SJCRH30 (cell line): ENCODE measurements around the gene ABLIM2. TPM values are rescaled to one million over a fixed set of nuclear protein-coding genes. Genes with fewer than 3 reads are reported as not detected.
A peak's percentile ranks its signal among the peaks of the same experiment; 100 is the strongest.

Experiments used
- DNase-seq, 2 experiments: peaks; one replicate each; pipeline ENCODE4 v3.0.0-alpha.2; 2015 to 2020
- H3K27ac ChIP-seq: fragments of 250-450 bp; sonication (Bioruptor Pico); 2 replicates; pipeline ENCODE4 v1.5.1; 2020; ENCODE audit warnings: mild to moderate bottlenecking, moderate library complexity
- H3K27me3 ChIP-seq: fragments of 250-450 bp; sonication (Bioruptor Pico); 2 replicates; pipeline ENCODE4 v1.5.1; 2020; ENCODE audit warnings: mild to moderate bottlenecking, moderate library complexity
- H3K36me3 ChIP-seq: fragments of 250-450 bp; sonication (Bioruptor Pico); 2 replicates; pipeline ENCODE4 v1.5.1; 2020; ENCODE audit warnings: mild to moderate bottlenecking, moderate library complexity
- H3K4me1 ChIP-seq: fragments of 250-450 bp; sonication (Bioruptor Pico); 2 replicates; pipeline ENCODE4 v1.5.1; 2020; ENCODE audit warnings: mild to moderate bottlenecking, moderate library complexity
- H3K4me3 ChIP-seq: fragments of 250-450 bp; sonication (Bioruptor Pico); 2 replicates; pipeline ENCODE4 v1.5.1; 2020; ENCODE audit warnings: mild to moderate bottlenecking, moderate library complexity
- H3K9me3 ChIP-seq: fragments of 250-450 bp; sonication (Bioruptor Pico); replicated peaks from 2 replicates; pipeline ENCODE4 v1.5.1; 2020; ENCODE audit warnings: mild to moderate bottlenecking, moderate library complexity
- total RNA-seq: library from RNA; depleted of rRNA; stranded (reverse); fragments of >200 nt; shearing (Covaris generic); gene quantifications from 2 replicates; pipeline ENCODE4 v1.2.3, GENCODE V29; 2014

ABLIM2 gene
- total RNA-seq, 1 experiment from 2014 or later, result 0.12 TPM

DNA sequence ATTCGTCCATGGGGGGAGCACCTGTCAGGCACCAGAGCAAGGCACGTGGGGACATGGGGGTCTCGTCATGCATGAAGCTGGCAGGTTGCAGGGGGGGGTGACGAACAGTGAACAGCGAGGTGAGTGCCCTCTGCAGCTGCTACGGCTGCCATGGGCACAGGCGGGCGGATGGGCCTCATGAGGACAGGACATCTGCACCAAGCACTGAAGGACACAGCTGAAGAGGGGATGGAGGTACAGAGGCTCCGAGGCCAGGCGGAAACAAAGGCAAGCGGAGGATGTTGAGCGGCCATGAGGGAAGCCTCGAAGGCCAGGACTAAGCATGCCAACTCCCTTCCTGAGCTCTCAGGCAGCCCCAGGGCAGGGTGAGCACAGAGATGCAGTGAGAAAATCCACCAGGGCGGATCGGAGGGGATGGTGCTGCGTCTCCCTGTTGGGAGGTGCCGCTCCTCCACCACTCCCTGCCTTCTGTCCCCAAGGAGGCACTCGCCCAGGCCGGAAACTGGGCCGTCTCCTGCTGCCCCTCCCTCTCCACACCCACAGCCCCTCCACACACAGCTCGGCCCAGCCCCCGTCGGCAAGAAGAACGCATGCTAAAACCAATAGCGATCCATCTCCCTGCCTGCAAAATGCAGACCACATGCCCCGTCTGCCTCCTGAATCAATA is 24.6 kb downstream of the ABLIM2 start:
- H3K36me3 ChIP-seq, result no peaks in the 10 kb centered on the region
- no peak overlapping the region for H3K27ac ChIP-seq
- DNase-seq, result no peak
- no peak overlapping the region for H3K4me3 ChIP-seq
- H3K27me3 ChIP-seq, result peaks cover 19% of the 10 kb centered on the region
- no peaks in the 10 kb centered on the region for H3K4me1 ChIP-seq
- no peaks in the 10 kb centered on the region for H3K9me3 ChIP-seq

DNA sequence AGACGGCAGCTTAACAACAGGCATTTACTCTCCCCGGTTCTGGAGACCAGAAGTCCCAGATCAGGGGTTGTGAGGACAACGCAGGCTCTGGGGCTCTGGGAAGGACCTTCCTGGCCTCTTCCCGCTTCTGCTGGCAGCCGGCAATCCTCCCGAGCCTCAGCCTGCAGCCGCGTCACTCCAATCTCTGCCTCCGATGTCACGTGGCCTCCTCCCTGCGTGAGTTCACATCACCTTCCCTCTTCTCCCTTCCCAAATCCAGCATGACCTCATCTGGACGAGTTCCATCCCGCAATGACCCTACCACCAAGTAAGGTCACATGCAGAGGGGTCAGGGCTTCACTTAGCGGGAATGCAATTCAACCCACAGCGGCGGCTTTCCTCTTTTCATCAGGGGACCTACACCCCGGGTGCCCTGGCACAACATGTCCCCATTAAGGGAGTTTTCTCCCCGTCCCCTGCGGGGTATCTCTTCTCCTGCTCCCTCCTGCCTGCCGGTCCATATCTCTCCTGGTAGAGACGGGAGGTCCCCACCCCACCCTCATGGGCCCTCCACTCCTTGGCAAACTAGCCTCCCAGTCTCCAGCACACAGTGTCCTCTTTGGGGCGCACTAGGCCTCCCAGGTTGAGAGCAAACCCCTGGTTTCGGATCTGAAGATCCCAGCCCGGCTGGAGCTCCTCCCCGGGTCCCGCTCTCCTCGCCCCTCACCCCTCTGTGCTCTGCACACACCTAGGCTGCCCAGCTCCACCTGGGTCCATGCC is 25.5 kb downstream of the ABLIM2 start:
- Histone ChIP-seq H3K36me3 (no peaks in the 10 kb centered on the region), H3K4me3 (no peak overlapping the region), H3K4me1 (peaks cover under 1% of the 10 kb centered on the region; the same call in 1 of the 2 replicates), H3K27ac (no peak overlapping the region), H3K9me3 (no peaks in the 10 kb centered on the region), H3K27me3 (peaks cover 21% of the 10 kb centered on the region)
- peak; percentile 44 to 49 for DNase-seq

DNA sequence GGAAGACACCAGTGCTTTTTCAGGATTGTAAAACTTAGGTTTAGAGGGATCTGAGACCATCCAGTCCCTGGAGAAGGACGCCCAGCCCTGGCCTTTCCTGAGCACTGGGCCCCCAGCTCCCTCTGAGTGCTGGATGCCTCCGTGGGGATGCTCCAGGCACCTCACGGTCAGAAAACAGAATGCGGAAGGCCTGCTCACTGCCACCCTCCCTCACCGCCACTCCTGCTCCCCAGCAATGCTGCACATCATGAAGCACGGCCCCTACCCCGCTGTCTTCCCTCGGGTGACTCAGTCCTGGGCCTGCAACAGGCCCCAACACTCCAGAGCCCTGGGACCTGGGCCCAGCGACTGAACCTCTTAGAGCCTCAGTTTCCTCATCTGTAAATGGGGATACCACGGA is 26.2 kb downstream of the ABLIM2 start:
- Histone ChIP-seq H3K27ac (no peak overlapping the region), H3K27me3 (peaks cover 25% of the 10 kb centered on the region), H3K4me3 (no peak overlapping the region), H3K36me3 (no peaks in the 10 kb centered on the region), H3K9me3 (no peaks in the 10 kb centered on the region), H3K4me1 (peaks cover 5% of the 10 kb centered on the region; the same call in 1 of the 2 replicates)
- DNase-seq, result no peak

DNA sequence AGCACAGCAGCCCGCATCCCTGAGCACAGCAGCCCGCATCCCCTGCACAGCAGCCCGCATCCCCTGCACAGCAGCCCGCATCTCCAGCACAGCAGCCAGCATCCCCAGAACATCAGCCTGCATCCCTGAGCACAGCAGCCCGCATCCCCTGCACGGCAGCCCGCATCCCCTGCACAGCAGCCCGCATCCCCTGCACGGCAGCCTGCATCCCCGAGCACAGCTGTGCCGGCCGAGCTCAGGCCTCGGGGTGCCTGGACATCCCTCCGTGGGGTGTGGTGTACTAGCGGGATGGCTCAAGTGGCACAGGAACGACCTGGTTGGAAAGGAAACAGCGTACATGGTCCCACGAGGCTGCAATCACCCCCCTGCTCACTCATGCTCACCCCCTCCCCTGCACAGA is 26.8 kb downstream of the ABLIM2 start:
- no peak for DNase-seq
- peaks cover 29% of the 10 kb centered on the region for H3K27me3 ChIP-seq
- H3K36me3 ChIP-seq, result no peaks in the 10 kb centered on the region
- no peaks in the 10 kb centered on the region for H3K9me3 ChIP-seq
- H3K4me3 ChIP-seq, result no peak overlapping the region
- H3K4me1 ChIP-seq, result peaks cover 8% of the 10 kb centered on the region; the same call in 1 of the 2 replicates
- no peak overlapping the region for H3K27ac ChIP-seq

DNA sequence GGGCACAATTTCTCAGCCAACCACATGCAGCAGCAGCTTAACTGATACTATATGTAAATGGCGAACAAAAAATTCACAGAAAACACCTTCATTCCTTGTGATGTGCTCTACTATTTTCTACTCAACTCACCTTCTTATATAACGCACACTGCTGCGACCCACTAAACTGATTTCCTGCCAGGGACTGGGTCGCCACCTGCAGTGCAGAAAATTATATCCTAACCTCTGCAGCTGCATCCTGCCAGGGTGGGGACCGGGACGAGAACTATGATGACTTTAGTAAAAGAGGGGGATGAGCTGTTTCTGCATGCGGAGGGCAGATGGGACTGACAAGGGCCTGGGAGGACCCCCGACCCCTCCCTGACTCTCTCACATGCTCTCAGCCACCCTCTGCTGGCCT is 27.4 kb downstream of the ABLIM2 start:
- H3K36me3 ChIP-seq, result no peaks in the 10 kb centered on the region
- H3K4me1 ChIP-seq, result peaks cover 8% of the 10 kb centered on the region; the same call in 1 of the 2 replicates
- H3K4me3 ChIP-seq, result no peak overlapping the region
- no peak for DNase-seq
- H3K27me3 ChIP-seq, result peaks cover 29% of the 10 kb centered on the region
- H3K27ac ChIP-seq, result no peak overlapping the region
- H3K9me3 ChIP-seq, result no peaks in the 10 kb centered on the region

DNA sequence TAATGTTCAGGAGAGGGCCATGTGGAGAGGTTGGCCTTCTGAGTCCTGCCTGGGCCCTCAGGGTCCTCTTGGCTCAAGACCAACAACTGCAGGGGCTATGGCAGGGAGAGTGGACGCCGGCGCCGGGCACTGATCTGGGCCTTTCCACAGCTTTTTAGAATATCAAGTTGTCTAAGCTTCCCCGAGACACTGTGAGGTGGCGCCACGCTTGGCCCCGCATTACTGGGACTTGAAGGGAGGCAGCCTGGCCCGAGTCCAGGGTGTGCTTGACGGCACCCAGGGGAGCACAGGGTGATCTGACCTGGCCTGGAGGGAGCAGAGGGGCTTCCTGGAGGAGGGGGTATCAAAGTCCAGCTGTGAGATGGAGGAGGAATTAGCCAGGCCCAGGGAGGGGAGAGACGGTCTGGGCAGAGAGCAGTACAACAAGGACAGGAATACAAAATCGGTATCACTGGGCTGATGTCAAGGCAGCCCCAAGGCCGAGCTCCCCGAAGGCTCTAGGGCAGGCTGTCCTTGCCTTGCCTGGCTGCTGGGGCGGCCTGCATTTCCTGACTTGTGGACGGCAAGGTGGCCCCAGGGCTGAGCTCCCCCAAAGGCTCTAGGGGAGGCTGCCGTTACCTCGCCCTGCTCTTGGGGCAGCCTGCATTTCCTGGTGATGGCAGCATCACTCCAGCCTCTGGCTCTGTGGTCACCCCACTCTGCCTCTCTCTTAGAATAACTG is 28.1 kb downstream of the ABLIM2 start:
- Histone ChIP-seq H3K4me3 (no peak overlapping the region), H3K27me3 (peaks cover 29% of the 10 kb centered on the region), H3K27ac (no peak overlapping the region), H3K36me3 (no peaks in the 10 kb centered on the region), H3K9me3 (no peaks in the 10 kb centered on the region), H3K4me1 (peaks cover 8% of the 10 kb centered on the region; the same call in 1 of the 2 replicates)
- no peak for DNase-seq

DNA sequence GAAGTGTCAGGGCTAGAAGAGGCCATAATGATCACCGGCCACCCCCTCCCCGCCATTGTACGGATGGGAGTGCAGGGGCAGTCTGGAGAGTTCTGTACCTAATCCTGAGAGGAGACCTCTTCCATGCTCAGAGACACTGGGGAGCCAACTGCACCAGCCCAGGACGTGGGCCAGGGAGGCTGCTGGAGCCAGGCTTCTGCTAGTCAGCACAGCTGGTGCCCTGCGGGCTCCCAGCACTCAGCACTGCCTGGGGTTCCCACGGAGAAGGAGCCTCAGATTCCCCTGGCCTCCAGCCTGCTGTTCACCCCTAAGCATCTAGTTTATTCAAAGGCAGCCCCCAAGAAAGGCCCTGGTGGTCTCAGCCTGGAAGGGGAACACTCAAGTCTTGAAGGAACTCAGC is 28.8 kb downstream of the ABLIM2 start:
- H3K27ac ChIP-seq, result no peak overlapping the region
- no peak overlapping the region for H3K4me3 ChIP-seq
- H3K27me3 ChIP-seq, result peaks cover 29% of the 10 kb centered on the region
- H3K9me3 ChIP-seq, result no peaks in the 10 kb centered on the region
- peaks cover 8% of the 10 kb centered on the region; the same call in 1 of the 2 replicates for H3K4me1 ChIP-seq
- H3K36me3 ChIP-seq, result no peaks in the 10 kb centered on the region
- no peak for DNase-seq

DNA sequence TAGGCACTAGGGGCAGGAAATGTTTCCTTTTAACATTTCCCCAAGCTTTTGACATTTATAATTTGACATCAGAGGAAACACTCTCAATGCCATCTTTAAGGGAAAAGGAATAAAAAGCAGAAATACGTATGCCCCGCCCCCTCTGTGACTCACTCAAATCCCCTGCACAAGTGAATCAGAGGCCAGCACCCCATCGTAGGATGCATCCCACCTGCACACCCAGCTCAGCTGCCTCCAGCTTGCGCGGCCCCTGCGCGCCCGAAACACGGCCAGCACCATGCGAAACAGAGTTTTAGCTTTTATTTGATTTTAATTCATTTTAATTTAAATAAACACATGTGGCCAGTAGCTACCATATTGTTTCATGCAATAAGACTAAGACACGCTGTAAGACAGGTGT is 29.5 kb downstream of the ABLIM2 start:
- Histone ChIP-seq H3K27me3 (peaks cover 29% of the 10 kb centered on the region), H3K4me1 (peaks cover 8% of the 10 kb centered on the region; the same call in 1 of the 2 replicates), H3K36me3 (no peaks in the 10 kb centered on the region), H3K9me3 (no peaks in the 10 kb centered on the region), H3K4me3 (no peak overlapping the region), H3K27ac (no peak overlapping the region)
- no peak for DNase-seq

DNA sequence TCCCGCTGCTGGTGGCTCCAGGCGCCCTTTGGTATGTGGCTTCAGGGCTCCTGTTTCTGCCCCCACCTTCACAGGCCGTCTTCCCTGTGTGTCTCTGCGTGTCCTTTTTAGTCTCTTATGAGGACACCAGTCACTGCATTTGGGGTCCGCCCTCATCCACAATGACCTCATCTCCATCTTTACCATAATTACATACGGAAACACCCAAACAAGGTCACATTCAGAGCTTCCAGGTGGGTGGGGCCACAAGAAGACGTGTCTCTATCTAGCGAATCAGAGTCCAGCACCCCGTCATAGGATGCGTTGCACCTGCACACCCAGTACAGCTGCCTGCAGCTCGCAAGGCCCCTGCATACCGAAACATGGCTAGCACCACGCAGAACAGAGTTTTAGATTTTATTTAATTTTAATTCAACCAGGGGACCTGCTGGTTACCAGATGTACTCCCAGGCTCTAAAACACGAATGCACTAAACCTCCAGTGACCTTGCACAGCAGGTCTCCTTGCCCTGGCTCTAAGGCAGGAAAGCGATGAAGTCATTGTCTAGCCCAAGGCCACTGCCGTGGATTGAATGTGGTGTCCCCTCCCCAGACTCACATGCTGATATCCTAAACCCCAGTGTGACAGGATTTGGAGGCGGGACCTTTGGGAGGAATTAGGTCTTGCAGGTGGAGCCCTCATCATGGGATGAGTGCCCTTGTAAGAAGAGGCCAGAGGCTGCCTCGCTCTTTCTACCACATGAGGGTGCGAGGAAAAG is 30.3 kb downstream of the ABLIM2 start:
- Histone ChIP-seq H3K27me3 (peaks cover 29% of the 10 kb centered on the region), H3K27ac (no peak overlapping the region), H3K4me3 (no peak overlapping the region), H3K9me3 (no peaks in the 10 kb centered on the region), H3K4me1 (peaks cover 14% of the 10 kb centered on the region), H3K36me3 (no peaks in the 10 kb centered on the region)
- DNase-seq, result peak in 1 of 2 experiments; percentile 22

DNA sequence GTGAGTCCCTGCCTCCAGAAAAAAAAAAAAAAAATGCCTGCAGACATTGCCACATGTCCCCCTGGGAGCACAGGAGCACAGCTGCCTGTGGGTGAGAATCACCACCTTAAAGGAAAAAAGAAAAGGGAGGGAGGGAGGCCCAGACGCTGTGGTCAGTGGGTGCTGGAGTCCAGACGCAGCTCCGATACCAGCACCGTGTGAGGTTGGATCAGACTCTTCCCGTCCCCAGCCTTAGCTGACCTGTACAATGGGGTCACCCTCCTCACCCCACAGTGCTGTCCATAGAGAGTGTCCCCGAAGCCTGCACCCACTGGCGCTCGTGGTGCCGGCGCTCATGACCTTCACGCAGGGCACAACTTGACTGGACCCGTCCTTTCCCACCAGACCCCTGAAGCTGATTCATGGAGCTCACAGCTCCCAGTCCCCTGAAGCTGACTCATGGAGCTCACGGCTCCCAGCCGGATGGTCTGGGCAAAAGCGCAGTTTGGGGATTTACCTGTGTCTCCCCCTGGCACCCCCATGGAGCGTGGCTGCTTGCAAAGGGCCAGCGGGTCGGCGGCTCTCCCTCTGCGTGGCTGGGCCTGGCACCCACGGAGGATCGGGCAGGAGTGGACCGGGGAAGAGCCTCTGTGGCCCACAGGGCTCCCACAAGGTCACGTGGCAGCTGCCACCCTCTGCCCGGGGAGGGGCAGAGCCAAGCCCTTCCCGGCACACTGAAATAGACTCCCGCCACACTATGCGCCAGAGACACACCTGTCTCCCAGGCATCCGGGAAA is 31.4 kb downstream of the ABLIM2 start:
- Histone ChIP-seq H3K27me3 (peaks cover 23% of the 10 kb centered on the region), H3K4me3 (no peak overlapping the region), H3K27ac (no peak overlapping the region), H3K9me3 (no peaks in the 10 kb centered on the region), H3K4me1 (peaks cover 18% of the 10 kb centered on the region), H3K36me3 (no peaks in the 10 kb centered on the region)
- DNase-seq, result no peak

DNA sequence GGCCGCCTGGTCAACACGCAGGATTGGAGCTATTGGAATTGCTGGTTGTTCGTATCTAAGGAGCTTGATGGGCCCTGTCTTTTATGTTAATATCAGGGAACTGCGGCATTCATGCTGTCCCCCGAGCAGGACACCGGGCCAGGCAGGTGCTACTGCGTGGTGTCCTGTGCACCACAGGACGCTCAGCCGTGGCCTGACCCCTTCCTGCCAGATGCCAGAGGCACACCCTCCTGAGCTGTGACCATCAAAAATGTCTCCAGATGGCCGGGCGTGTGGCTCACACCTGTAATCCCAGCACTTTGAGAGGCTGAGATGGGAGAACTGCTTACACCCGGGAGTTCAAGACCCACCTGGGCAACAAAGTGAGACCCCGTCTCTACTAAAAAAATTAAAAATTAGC is 32.1 kb downstream of the ABLIM2 start:
- Histone ChIP-seq H3K27me3 (peaks cover 21% of the 10 kb centered on the region), H3K4me3 (no peak overlapping the region), H3K27ac (no peak overlapping the region), H3K4me1 (peaks cover 18% of the 10 kb centered on the region), H3K9me3 (no peaks in the 10 kb centered on the region), H3K36me3 (no peaks in the 10 kb centered on the region)
- DNase-seq, result no peak

DNA sequence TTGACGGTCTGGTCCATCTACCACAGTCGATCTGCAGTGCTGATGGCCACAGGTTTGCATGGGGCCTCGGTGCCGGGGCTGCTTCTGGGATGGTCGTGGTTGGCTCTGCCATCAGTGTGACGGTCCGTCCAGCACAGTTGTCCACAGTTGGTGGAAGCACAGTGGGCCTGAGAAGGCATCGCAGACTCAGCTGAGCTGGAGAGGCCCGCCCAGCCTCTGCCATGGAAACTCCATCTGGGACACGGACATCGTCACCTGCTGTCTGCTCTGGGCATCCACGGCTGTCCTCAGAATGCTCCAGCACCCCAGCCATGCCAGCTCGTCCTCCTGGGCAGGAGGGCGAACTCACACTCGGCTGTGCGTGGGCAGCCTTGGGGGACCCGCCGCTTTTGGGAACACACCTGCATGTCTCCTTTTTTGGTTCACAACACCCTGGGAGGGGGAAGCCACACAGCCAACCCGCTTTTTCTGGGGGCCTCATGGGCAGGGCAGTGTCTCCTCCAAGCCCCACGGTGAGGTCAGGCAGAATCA is 33.0 kb downstream of the ABLIM2 start:
- DNase-seq, result no peak

DNA sequence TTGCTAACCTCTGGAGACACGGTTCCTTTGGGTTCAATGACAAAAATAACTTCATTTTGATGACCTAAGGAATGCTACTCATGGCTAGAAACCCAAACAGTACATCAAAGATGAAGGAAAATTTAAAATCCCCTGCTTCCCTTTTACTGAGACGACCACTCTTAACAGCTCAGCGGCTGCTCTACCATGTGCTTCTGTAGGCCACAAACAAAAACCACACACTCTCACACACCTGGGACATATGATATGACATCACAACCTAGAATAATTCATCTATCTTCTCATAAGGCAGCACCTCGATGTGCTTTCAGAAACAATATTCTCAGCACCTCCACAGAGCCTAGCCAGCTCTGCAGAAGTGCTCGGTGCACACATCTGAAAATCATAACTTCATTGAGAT is 34.7 kb downstream of the ABLIM2 start:
- Histone ChIP-seq H3K4me1 (peaks cover 18% of the 10 kb centered on the region), H3K9me3 (no peaks in the 10 kb centered on the region), H3K36me3 (no peaks in the 10 kb centered on the region), H3K4me3 (no peak overlapping the region), H3K27me3 (peaks cover 9% of the 10 kb centered on the region), H3K27ac (no peak overlapping the region)
- DNase-seq, result no peak

More for the DNA sequence above, 33.0 kb downstream of the ABLIM2 start:
- Histone ChIP-seq H3K27ac (no peak overlapping the region), H3K9me3 (no peaks in the 10 kb centered on the region), H3K27me3 (peaks cover 15% of the 10 kb centered on the region), H3K4me1 (peaks cover 18% of the 10 kb centered on the region), H3K4me3 (no peak overlapping the region), H3K36me3 (no peaks in the 10 kb centered on the region)

DNA sequence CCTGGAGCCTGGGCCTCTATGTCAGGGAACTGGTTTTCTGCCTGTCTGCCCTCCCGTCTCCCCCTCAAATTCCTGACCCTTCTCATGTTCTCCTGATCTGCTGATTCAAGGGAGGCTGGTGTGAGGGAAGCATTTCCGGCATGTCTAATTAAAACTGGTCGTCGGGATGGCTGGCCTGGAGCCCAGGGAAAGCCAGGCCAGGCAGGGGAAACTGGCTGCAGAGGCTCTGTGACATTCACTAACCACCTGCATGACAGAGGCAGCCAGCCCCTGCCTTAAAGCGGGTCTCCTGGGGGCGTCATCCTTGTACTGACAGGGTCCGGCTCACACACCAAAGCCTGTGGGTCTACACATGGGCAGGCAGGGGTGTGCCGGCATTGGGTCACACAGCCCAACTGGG is 35.2 kb downstream of the ABLIM2 start:
- H3K36me3 ChIP-seq, result no peaks in the 10 kb centered on the region
- peaks cover 18% of the 10 kb centered on the region for H3K4me1 ChIP-seq
- no peak overlapping the region for H3K27ac ChIP-seq
- H3K4me3 ChIP-seq, result no peak overlapping the region
- peak; percentile 56 to 64 for DNase-seq
- peaks cover 9% of the 10 kb centered on the region for H3K27me3 ChIP-seq
- H3K9me3 ChIP-seq, result no peaks in the 10 kb centered on the region
